ENCODE measurements around the gene GOLGA8Q. TPM values are rescaled to one million over a fixed set of nuclear protein-coding genes. Genes with fewer than 3 reads are reported as not detected.

GOLGA8Q gene
- total and polyA plus RNA-seq, 7 experiments from 2014 or later = 1.9 to 4.1 TPM; not detected in 5

Other genes starting within 250 kb of the GOLGA8Q start
- gene CHRFAM7A, start 158.5 kb upstream of the GOLGA8Q start, total RNA-seq = 1 to 10 TPM in 3 of 5 experiments, under 1 TPM in 2; 0.19 to 2.9 (median 1.8) TPM
- gene CHRFAM7A, start 158.5 kb upstream of the GOLGA8Q start, polyA plus RNA-seq = not detected
- 10 to 100 TPM in 1 of 5 experiments, 1 to 10 TPM in 4; 5.9 to 10.0 (median 6.9) TPM for gene GOLGA8R, start 137.8 kb upstream of the GOLGA8Q start, total RNA-seq
- gene GOLGA8R, start 137.8 kb upstream of the GOLGA8Q start, polyA plus RNA-seq = under 1 TPM; 0.11 to 0.25 TPM
- under 1 TPM in 3 of 5 experiments, not detected in 2; 0.19 to 0.49 (median 0.19) TPM for gene GOLGA8H, start 52.0 kb downstream of the GOLGA8Q start, total RNA-seq
- not detected for gene GOLGA8H, start 52.0 kb downstream of the GOLGA8Q start, polyA plus RNA-seq